K562 (cell line): ENCODE measurements around the gene ZCWPW1. TPM values are rescaled to one million over a fixed set of nuclear protein-coding genes. Genes with fewer than 3 reads are reported as not detected.
A peak's percentile ranks its signal among the peaks of the same experiment; 100 is the strongest.

Experiments used
- ARID1B ChIP-seq: fragments of 450-650 bp; IDR thresholded peaks from 2 replicates; pipeline ENCODE4 v1.6.1; 2016; ENCODE audit warnings: antibody characterized with exemption, mild to moderate bottlenecking, inconsistent platforms
- CBX1 ChIP-seq: sonication (generic); IDR thresholded peaks from 2 replicates; pipeline ENCODE4 v1.6.1; 2016; ENCODE audit warnings: antibody characterized with exemption, low read depth, mild to moderate bottlenecking
- CHCHD3 ChIP-seq: fragments of 250-450 bp; sonication (Bioruptor Pico); IDR thresholded peaks from 2 replicates; pipeline ENCODE4 v2.1.2; 2022; ENCODE audit warnings: mild to moderate bottlenecking
- DIDO1 ChIP-seq: fragments of 450-650 bp; IDR thresholded peaks from 2 replicates; pipeline ENCODE4 v1.6.1; 2016; ENCODE audit warnings: low read depth, missing biosample characterization, missing genetic modification characterization
- DNMT1 ChIP-seq: fragments of 450-650 bp; IDR thresholded peaks from 2 replicates; pipeline ENCODE4 v1.6.1; 2016; ENCODE audit warnings: antibody characterized with exemption, mild to moderate bottlenecking
- ESRRA ChIP-seq: fragments of 450-650 bp; IDR thresholded peaks from 2 replicates; pipeline ENCODE4 v1.6.1; 2014; ENCODE audit warnings: low read depth, mild to moderate bottlenecking, moderate library complexity, borderline replicate concordance
- ETV5 ChIP-seq: sonication (generic); formaldehyde crosslinking; IDR thresholded peaks from 2 replicates; pipeline ENCODE4 v1.4.0; 2020; ENCODE audit warnings: low read depth, mild to moderate bottlenecking, missing genetic modification reagents
- GATAD2A ChIP-seq: fragments of 450-650 bp; IDR thresholded peaks from 2 replicates; pipeline ENCODE4 v1.6.1; 2017
- HMGN3 ChIP-seq: IDR thresholded peaks from 2 replicates; pipeline ENCODE4 v1.6.1; 2011; ENCODE audit warnings: borderline replicate concordance, low read depth, mild to moderate bottlenecking, mixed read lengths, low read length; ENCODE audit not compliant: insufficient read length; ENCODE audit errors: extremely low read depth
- NELFE ChIP-seq: IDR thresholded peaks from 2 replicates; pipeline ENCODE4 v1.6.1; 2011; ENCODE audit warnings: mild to moderate bottlenecking; ENCODE audit not compliant: insufficient read depth, insufficient read length
- PRDM10 ChIP-seq: fragments of 450-650 bp; IDR thresholded peaks from 2 replicates; pipeline ENCODE4 v1.6.1; 2018; ENCODE audit not compliant: partially characterized antibody
- RAD21 ChIP-seq, 2 experiments: fragments of 250-450 bp in 1 of 2; fragments of 450-650 bp in 1 of 2; sonication (Bioruptor Pico) in 1 of 2; formaldehyde crosslinking in 1 of 2; IDR thresholded peaks in 1 of 2; conservative IDR thresholded peaks in 1 of 2; 2 replicates each; pipeline versions ENCODE4 v1.4.0 to v1.8.0; 2020 to 2022; ENCODE audit warnings: mild to moderate bottlenecking in 2 of 2, moderate library complexity in 1 of 2
- SAFB ChIP-seq: fragments of 200-400 bp; formaldehyde crosslinking; IDR thresholded peaks from 2 replicates; pipeline ENCODE4 v1.6.1; 2017; ENCODE audit warnings: low read depth, low read length, borderline replicate concordance
- SREBF2 ChIP-seq: sonication (generic); formaldehyde crosslinking; IDR thresholded peaks from 2 replicates; pipeline ENCODE4 v1.4.0; 2020; ENCODE audit warnings: mild to moderate bottlenecking, missing genetic modification reagents
- SRSF9 ChIP-seq: fragments of 200-400 bp; formaldehyde crosslinking; IDR thresholded peaks from 2 replicates; pipeline ENCODE4 v1.6.1; 2017; ENCODE audit warnings: low read depth, low read length, borderline replicate concordance
- XRCC4 ChIP-seq: IDR thresholded peaks from one replicate; pipeline ENCODE4 v1.6.1; 2011; ENCODE audit not compliant: insufficient read depth, insufficient read length; ENCODE audit errors: extremely low read depth
- ZEB2 ChIP-seq: fragments of 450-650 bp; IDR thresholded peaks from 2 replicates; pipeline ENCODE4 v1.6.1; 2016
- ZNF445 ChIP-seq: fragments of 250-450 bp; sonication (Bioruptor Pico); IDR thresholded peaks from 2 replicates; pipeline ENCODE4 v1.4.0; 2020; ENCODE audit warnings: low read depth, mild to moderate bottlenecking, moderate library complexity
- ZNF583 ChIP-seq: fragments of 250-450 bp; sonication (Bioruptor Pico); IDR thresholded peaks from 2 replicates; pipeline ENCODE4 v1.4.0; 2020
- polyA plus RNA-seq, 8 experiments: library from polyadenylated mRNA; depleted of rRNA in 4 of 8; stranded (reverse) in 5 of 8; unstranded in 3 of 8; fragments of >200 nt; fragmentation: Nextera tagmentation in 2 of 8; fragmentation: Illumina TruSeq in 1 of 8; extraction: Ambion mirVana in 2 of 8; extraction: Trizol in 1 of 8; gene quantifications; 2 replicates each; pipeline versions ENCODE4 v1.2.1 to v1.2.3, GENCODE V29; 2011 to 2014; ENCODE audit warnings: inconsistent platforms in 1 of 8, missing spikeins in 1 of 8
- total RNA-seq, 7 experiments: library from RNA; depleted of rRNA in 6 of 7; stranded (reverse); fragments of >200 nt in 6 of 7; fragmentation: Illumina TruSeq in 2 of 7; extraction: Trizol in 2 of 7; gene quantifications; 2 replicates each; pipeline versions ENCODE4 v1.2.1 to v1.2.3, GENCODE V29; 2011 to 2021; ENCODE audit warnings: low replicate concordance in 1 of 7
- TF ChIP-seq, protein P1 (sequence below): fragments of 250-450 bp; sonication (Bioruptor Pico); IDR thresholded peaks from 2 replicates; pipeline ENCODE4 v1.8.0; 2021; ENCODE audit warnings: moderate library complexity, mild to moderate bottlenecking, inconsistent platforms

ZCWPW1 gene
- total and polyA plus RNA-seq, 9 of the 15 experiments (the other 6 are each of a cell fraction or from before 2014, with no cell fraction given): 0.18 to 1.7 (median 1.2) TPM

GRCh38 chr7:100430493-100431285 lies 2.2 kb upstream of the ZCWPW1 start (continued):
- no peak for TF ChIP-seq XRCC4
- TF ChIP-seq HMGN3: peak; percentile 25
- TF ChIP-seq NELFE: no peak
- TF ChIP-seq ZNF445 (CRISPR knock-in tag): no peak
- no peak for TF ChIP-seq ZNF583 (CRISPR knock-in tag)
- TF ChIP-seq CHCHD3 (CRISPR knock-in tag): no peak
- TF ChIP-seq PRDM10: peak; percentile 18
- TF ChIP-seq DIDO1 (tag): no peak
- TF ChIP-seq SRSF9: no peak
- TF ChIP-seq ETV5 (CRISPR knock-in tag): peak; percentile 64
- TF ChIP-seq DNMT1: no peak
- TF ChIP-seq ESRRA: no peak
- TF ChIP-seq, protein P1, sequence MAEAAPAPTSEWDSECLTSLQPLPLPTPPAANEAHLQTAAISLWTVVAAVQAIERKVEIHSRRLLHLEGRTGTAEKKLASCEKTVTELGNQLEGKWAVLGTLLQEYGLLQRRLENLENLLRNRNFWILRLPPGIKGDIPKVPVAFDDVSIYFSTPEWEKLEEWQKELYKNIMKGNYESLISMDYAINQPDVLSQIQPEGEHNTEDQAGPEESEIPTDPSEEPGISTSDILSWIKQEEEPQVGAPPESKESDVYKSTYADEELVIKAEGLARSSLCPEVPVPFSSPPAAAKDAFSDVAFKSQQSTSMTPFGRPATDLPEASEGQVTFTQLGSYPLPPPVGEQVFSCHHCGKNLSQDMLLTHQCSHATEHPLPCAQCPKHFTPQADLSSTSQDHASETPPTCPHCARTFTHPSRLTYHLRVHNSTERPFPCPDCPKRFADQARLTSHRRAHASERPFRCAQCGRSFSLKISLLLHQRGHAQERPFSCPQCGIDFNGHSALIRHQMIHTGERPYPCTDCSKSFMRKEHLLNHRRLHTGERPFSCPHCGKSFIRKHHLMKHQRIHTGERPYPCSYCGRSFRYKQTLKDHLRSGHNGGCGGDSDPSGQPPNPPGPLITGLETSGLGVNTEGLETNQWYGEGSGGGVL (CRISPR knock-in tag): no peak
- TF ChIP-seq GATAD2A: no peak
- no peak for TF ChIP-seq CBX1
- no peak for TF ChIP-seq RAD21 (CRISPR knock-in tag; conservative IDR thresholded peaks at IDR 0.05 in 1 of 2, IDR thresholded peaks at IDR 0.05 in 1 of 2)
- TF ChIP-seq SREBF2 (CRISPR knock-in tag): no peak
- peak; percentile 64 for TF ChIP-seq ARID1B
- no peak for TF ChIP-seq SAFB
- no peak for TF ChIP-seq ZEB2
